B cell (primary cell): Measurements from ENCODE around the gene ZBBX. TPM values are rescaled to one million over a fixed set of nuclear protein-coding genes. Genes with fewer than 3 reads are reported as not detected.

Experiments
- ATAC-seq: fragments of 200-7000 bp; cut with Tn5 transposase; one replicate; pipeline ENCODE4 v1.10.0; 2021; ENCODE audit warnings: low read depth, mild to moderate bottlenecking, moderate number of reproducible peaks, moderate library complexity
- CTCF ChIA-PET: fragments of 350-600 bp; sonication (Branson Sonifier 250); formaldehyde crosslinking; loops from one replicate; lab custom pipeline; 2021; ENCODE audit warnings: antibody characterized with exemption, inconsistent platforms; lab: Charles Lee
- POLR2A ChIA-PET: fragments of 350-600 bp; sonication (Branson Sonifier 250); formaldehyde crosslinking; loops from one replicate; lab custom pipeline; 2021; ENCODE audit warnings: antibody characterized with exemption; lab: Charles Lee
- DNase-seq: peaks from one replicate; pipeline ENCODE4 v3.0.0; 2013
- H2AFZ ChIP-seq: 2 replicates; pipeline ENCODE4 v1.6.1; 2012; ENCODE audit warnings: mild to moderate bottlenecking, low read depth, low read length; ENCODE audit not compliant: insufficient read depth, poor library complexity, severe bottlenecking
- H3K27ac ChIP-seq, 2 donors: 1 replicate in 1 of 2; 2 replicates in 1 of 2; pipeline ENCODE4 v1.5.1; 2012 to 2013; ENCODE audit warnings: low read length in 2 of 2, mild to moderate bottlenecking in 2 of 2, moderate library complexity in 1 of 2
- H3K27me3 ChIP-seq, 4 experiments: fragments of 200-600 bp in 1 of 4; sonication (generic) in 1 of 4; replicated peaks in 1 of 4; 1 replicate in 2 of 4; 2 replicates in 2 of 4; pipeline versions ENCODE4 v1.6.1 to v1.7.0; 2013 to 2016; ENCODE audit warnings: low read length in 3 of 4, mild to moderate bottlenecking in 2 of 4, mixed read lengths in 1 of 4, moderate library complexity in 1 of 4; ENCODE audit not compliant: insufficient read depth in 4 of 4, control insufficient read depth in 3 of 4; ENCODE audit errors: control extremely low read depth in 1 of 4
- H3K36me3 ChIP-seq, 2 experiments: replicated peaks in 1 of 2; 1 replicate in 1 of 2; 2 replicates in 1 of 2; pipeline versions ENCODE4 v1.6.1 to v1.7.1; 2013; ENCODE audit warnings: low read length in 1 of 2; ENCODE audit not compliant: insufficient read depth in 2 of 2, control insufficient read depth in 1 of 2; ENCODE audit errors: control extremely low read depth in 1 of 2, extremely low read depth in 1 of 2
- H3K4me1 ChIP-seq, 2 donors: fragments of 200-600 bp in 1 of 2; sonication (generic) in 1 of 2; 1 replicate in 1 of 2; 2 replicates in 1 of 2; pipeline versions ENCODE4 v1.5.1 to v1.6.1; 2013 to 2017; ENCODE audit warnings: low read length in 2 of 2; ENCODE audit not compliant: control insufficient read depth in 2 of 2, insufficient read depth in 2 of 2
- H3K4me2 ChIP-seq: replicated peaks from 2 replicates; pipeline ENCODE3; 2012; ENCODE audit warnings: mild to moderate bottlenecking, low read depth, low read length; ENCODE audit not compliant: poor library complexity, severe bottlenecking
- H3K4me3 ChIP-seq, 5 experiments: fragments of 200-600 bp in 1 of 5; sonication (generic) in 1 of 5; 1 replicate in 3 of 5; 2 replicates in 2 of 5; pipeline versions ENCODE4 v1.5.1 to v1.7.0; 2011 to 2016; ENCODE audit warnings: low read length in 4 of 5, mild to moderate bottlenecking in 4 of 5, low read depth in 2 of 5, control low read depth in 1 of 5, moderate library complexity in 1 of 5; ENCODE audit not compliant: insufficient read depth in 1 of 5; ENCODE audit errors: control extremely low read depth in 1 of 5, extremely low read depth in 1 of 5
- H3K79me2 ChIP-seq: fragments of 200-600 bp; sonication (generic); one replicate; pipeline ENCODE4 v1.6.0; 2016; ENCODE audit warnings: low read length; ENCODE audit not compliant: control insufficient read depth, insufficient read depth
- H3K9ac ChIP-seq: fragments of 200-600 bp; sonication (generic); 2 replicates; pipeline ENCODE4 v1.6.1; 2017; ENCODE audit warnings: mild to moderate bottlenecking, low read length, moderate library complexity
- H3K9me3 ChIP-seq, 3 donors: one replicate each; pipeline versions ENCODE4 v1.6.1 to v1.7.1; 2013; ENCODE audit warnings: low read length in 2 of 3; ENCODE audit not compliant: control insufficient read depth in 2 of 3, insufficient read depth in 1 of 3; ENCODE audit errors: control extremely low read depth in 1 of 3
- H4K20me1 ChIP-seq: 2 replicates; pipeline ENCODE4 v1.6.0; 2012; ENCODE audit warnings: mild to moderate bottlenecking, low read length; ENCODE audit not compliant: insufficient read depth, control insufficient read depth, poor library complexity, severe bottlenecking
- H3K27ac Mint-ChIP-seq: one replicate; pipeline ENCODE4 v1.8.0; 2021; ENCODE audit warnings: mixed read lengths
- H3K27me3 Mint-ChIP-seq: one replicate; pipeline ENCODE4 v1.8.0; 2021; ENCODE audit warnings: mixed read lengths
- H3K4me1 Mint-ChIP-seq: one replicate; pipeline ENCODE4 v1.8.0; 2021; ENCODE audit warnings: mixed read lengths
- H3K4me3 Mint-ChIP-seq: one replicate; pipeline ENCODE4 v1.8.0; 2021; ENCODE audit warnings: mixed read lengths
- H3K9me3 Mint-ChIP-seq: one replicate; pipeline ENCODE4 v1.8.0; 2022; ENCODE audit warnings: mixed read lengths; ENCODE audit not compliant: insufficient read depth
- EZH2 ChIP-seq: IDR thresholded peaks from 2 replicates; pipeline ENCODE4 v1.6.1; 2012; ENCODE audit warnings: borderline replicate concordance, low read depth, mild to moderate bottlenecking, moderate library complexity, low read length; ENCODE audit not compliant: insufficient read depth, poor library complexity, severe bottlenecking
- WGBS: methylation state at CpG from one replicate; pipeline ENCODE4 v1.1.5; 2013; ENCODE audit warnings: missing lambda C conversion rate; ENCODE audit not compliant: insufficient coverage; 5-methylcytosine and 5-hydroxymethylcytosine counted together
- intact Hi-C: fragments of 100-400 bp; cut with micrococcal nuclease; formaldehyde crosslinking; loops from one replicate; pipeline ENCODE4 v1.10.0; 2022
- polyA plus RNA-seq: library from polyadenylated mRNA; depleted of rRNA; stranded (reverse); fragments of >200 nt; gene quantifications from 2 replicates; pipeline ENCODE4 v1.2.3, GENCODE V29; 2012
- total RNA-seq, 2 donors: library from RNA; stranded (reverse); fragments of 120-200 nt in 1 of 2; gene quantifications; 1 replicate in 1 of 2; 2 replicates in 1 of 2; pipeline versions ENCODE4 v1.2.3 to v1.2.4, GENCODE V29; 2013 to 2022
- TF ChIP-seq, protein P1 (sequence below): fragments of 200-600 bp; IDR thresholded peaks from one replicate; pipeline ENCODE4 v1.8.0; 2022; ENCODE audit warnings: antibody characterized with exemption, mild to moderate bottlenecking

ZBBX gene
- total and polyA plus RNA-seq, 2 donors (not counting 1 experiment from before 2014, with no cell fraction given) = not detected

DNA sequence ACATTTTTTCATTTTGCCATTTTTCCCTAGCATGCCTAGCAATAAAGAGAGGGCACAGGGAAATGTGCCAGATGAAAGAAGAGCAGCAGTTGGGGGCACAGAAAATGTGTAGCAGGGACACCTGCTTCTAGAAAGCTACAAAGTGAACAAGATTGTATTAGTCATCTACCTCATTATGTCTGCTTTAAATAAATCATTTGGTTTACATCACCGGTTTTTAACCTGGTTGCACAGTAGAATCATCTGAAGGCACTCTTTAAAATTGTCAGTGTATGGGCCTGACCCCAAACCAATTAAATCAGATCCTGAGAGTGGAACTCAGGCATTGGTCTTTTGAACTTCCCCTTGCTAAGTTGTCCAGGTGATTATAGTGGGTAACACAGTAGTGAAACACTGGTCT is 73.8 kb downstream of the ZBBX start:
- no peak for DNase-seq
- Mint-ChIP-seq H3K27me3 (no peaks in the 10 kb centered on the region), H3K4me3 (no peak overlapping the region), H3K27ac (no peak overlapping the region), H3K9me3 (no peaks in the 10 kb centered on the region), H3K4me1 (no peaks in the 10 kb centered on the region)
- peaks cover 0 to 4% (median 0%) of the 10 kb centered on the region in 3 donors for H3K9me3 ChIP-seq
- H2AFZ ChIP-seq = no peak overlapping the region
- no peak overlapping the region for H3K4me2 ChIP-seq
- CTCF ChIA-PET = no interaction called here
- TF ChIP-seq, protein P1, sequence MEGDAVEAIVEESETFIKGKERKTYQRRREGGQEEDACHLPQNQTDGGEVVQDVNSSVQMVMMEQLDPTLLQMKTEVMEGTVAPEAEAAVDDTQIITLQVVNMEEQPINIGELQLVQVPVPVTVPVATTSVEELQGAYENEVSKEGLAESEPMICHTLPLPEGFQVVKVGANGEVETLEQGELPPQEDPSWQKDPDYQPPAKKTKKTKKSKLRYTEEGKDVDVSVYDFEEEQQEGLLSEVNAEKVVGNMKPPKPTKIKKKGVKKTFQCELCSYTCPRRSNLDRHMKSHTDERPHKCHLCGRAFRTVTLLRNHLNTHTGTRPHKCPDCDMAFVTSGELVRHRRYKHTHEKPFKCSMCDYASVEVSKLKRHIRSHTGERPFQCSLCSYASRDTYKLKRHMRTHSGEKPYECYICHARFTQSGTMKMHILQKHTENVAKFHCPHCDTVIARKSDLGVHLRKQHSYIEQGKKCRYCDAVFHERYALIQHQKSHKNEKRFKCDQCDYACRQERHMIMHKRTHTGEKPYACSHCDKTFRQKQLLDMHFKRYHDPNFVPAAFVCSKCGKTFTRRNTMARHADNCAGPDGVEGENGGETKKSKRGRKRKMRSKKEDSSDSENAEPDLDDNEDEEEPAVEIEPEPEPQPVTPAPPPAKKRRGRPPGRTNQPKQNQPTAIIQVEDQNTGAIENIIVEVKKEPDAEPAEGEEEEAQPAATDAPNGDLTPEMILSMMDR = no peak
- no peak for TF ChIP-seq EZH2
- H3K27ac ChIP-seq = no peak overlapping the region
- POLR2A ChIA-PET = no interaction called here
- no peaks in the 10 kb centered on the region for H4K20me1 ChIP-seq
- no peaks in the 10 kb centered on the region for H3K27me3 ChIP-seq
- no peaks in the 10 kb centered on the region for H3K4me1 ChIP-seq
- no peak for ATAC-seq
- H3K36me3 ChIP-seq = no peaks in the 10 kb centered on the region
- intact Hi-C loops = no loop called here
- no CpG with 5 or more reads among the region's 1 CpG for WGBS
- H3K9ac ChIP-seq = no peak overlapping the region
- no peak overlapping the region for H3K4me3 ChIP-seq
- no peaks in the 10 kb centered on the region for H3K79me2 ChIP-seq

DNA sequence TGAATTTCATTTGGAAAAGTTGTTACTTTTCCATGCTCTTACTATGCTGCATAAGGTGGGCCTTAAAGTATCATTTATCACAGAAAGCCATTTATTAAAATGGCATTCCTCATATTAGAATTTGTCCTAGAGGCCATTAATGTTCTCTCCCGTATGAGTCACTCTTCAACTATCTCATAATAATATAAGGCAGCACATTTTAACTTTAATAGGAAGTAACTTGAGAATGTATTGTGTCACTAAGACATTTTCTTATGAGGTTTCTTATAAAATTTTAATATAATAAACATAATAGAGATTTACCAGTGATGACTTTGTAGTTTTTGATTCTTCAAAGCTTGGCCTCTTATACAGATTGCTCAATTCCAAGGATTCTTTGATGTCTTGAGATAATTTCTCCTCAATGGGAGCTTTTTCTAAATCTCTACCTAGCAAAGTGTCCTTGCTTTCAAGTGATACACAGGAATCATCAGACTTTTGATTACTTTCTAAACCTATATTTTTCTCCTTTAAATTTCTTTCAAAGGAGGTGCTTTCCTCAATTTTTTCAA is 74.7 kb downstream of the ZBBX start:
- Histone ChIP-seq H3K79me2 (no peaks in the 10 kb centered on the region), H2AFZ (no peak overlapping the region), H3K9ac (no peak overlapping the region), H3K27ac (no peak overlapping the region), H3K4me1 (no peaks in the 10 kb centered on the region), H3K27me3 (no peaks in the 10 kb centered on the region), H4K20me1 (no peaks in the 10 kb centered on the region), H3K4me3 (no peak overlapping the region), H3K4me2 (no peak overlapping the region), H3K36me3 (no peaks in the 10 kb centered on the region), H3K9me3 (peaks cover 0 to 4% (median 0%) of the 10 kb centered on the region in 3 donors)
- ATAC-seq = no peak
- Mint-ChIP-seq H3K4me1 (no peaks in the 10 kb centered on the region), H3K9me3 (no peaks in the 10 kb centered on the region), H3K27ac (no peak overlapping the region), H3K4me3 (no peak overlapping the region), H3K27me3 (no peaks in the 10 kb centered on the region)
- DNase-seq = no peak
- intact Hi-C loops = no loop called here
- ChIA-PET POLR2A (no interaction called here), CTCF (no interaction called here)
- no peak for TF ChIP-seq EZH2
- no CpG with 5 or more reads among the region's 1 CpG for WGBS
